ENCODE measurements around the gene BBS1.

Gene BBS1

DNA sequence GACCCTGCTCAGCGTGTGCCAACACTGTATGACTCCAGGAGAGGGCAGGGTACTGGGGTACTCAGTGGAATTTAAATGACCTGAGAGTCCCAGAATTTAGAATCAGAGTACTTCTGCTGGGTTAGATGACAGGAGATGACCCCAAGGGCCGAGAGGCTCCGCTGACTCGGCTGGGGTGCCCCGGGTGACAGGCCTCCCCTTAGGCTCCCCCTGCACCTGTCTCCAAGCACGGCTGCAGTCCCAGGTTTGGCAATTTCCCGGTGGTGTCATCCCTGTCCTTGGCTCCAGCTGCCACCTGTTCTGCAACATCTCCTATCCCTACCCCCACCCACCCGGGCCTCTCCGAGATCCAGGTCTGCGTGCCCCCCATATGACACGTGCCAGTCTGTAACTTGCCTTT lies 37.6 kb downstream of the BBS1 start:
- ChIA-PET POLR2A (interaction anchor here (0.9 kb wide), 1 partner anchor 68 kb away, joined by 3 read pairs; the partner anchor contains the start of gene RBM14), CTCF (interaction anchor here (1.6 kb wide), 1 partner anchor 130 kb away, joined by 5 read pairs; no protein-coding TSS in a partner anchor)
- Histone ChIP-seq H3K27ac (ENCODE audit: extremely low read depth, low read depth, low read length) (no peak overlapping the region), H3K4me1 (ENCODE audit: control insufficient read depth, insufficient read depth, low read length) (no peaks in the 10 kb centered on the region), H3K9me3 (ENCODE audit: control insufficient read depth, insufficient read depth, low read depth, low read length) (no peaks in the 10 kb centered on the region), H3K4me3 (ENCODE audit: low read depth, low read length) (no peak overlapping the region), H3K36me3 (ENCODE audit: control insufficient read depth in 2 of 2, insufficient read depth in 1 of 2, low read length in 2 of 2) (peaks cover 0 to 9% of the 10 kb centered on the region in 2 experiments; a peak in 1 of 3 replicates)
- TF ChIP-seq WT1 (tag by site-specific recombination; IDR thresholded peaks at IDR 0.05) (no peak), ZNF157 (tag by site-specific recombination; IDR thresholded peaks at IDR 0.05) (no peak)

DNA sequence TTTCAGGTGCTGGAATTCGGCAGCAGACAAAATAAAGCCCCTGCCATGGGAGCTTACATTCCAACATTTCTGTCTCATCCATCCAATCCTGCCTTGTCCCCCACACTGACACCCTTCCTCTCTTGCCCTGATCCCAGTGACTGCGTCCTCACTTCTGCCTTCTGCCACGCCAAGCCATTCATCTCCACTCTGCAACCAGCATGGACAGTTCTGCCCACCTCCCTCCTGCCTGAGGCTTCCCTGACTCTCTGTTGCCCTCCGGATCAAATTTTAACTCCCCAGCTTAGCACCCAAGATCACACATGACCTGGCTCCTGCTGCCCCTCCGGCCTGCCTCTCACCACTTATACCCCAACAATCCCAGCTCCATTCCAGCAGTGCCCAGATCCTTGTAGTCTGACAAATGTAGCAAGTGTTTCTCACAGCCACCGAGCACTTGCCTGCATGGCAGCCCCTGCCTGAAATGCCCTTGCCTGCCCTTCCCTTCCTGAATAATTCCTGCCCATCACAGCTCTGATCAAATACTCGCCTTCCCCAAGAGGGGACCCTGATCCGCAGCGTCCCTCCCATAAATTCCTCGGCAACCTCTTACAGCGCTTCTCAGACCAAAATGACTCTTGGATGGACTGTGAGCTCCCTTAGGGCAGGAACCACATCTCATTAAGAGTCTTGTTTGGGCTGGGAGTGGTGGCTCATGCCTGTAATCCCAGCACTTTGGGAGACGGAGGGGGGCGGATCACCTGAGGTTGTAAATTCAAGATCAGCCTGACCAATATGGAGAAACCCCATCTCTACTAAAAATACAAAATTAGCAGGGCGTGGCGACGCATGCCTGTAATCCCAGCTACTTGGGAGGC lies 38.6 kb downstream of the BBS1 start:
- POLR2A ChIA-PET: interaction anchor here (0.9 kb wide), 1 partner anchor 67 kb away, joined by 3 read pairs; the partner anchor contains the start of gene RBM14
- no peak for TF ChIP-seq ZNF558 (tag by site-specific recombination; IDR thresholded peaks at IDR 0.05)
- TF ChIP-seq ZNF341 (tag by site-specific recombination; IDR thresholded peaks at IDR 0.05; ENCODE audit: low read depth): peak; percentile 68
- TF ChIP-seq ZNF600 (tag by site-specific recombination; IDR thresholded peaks at IDR 0.05): 0 out of 2 replicates have a peak, but pooled peaks have one; percentile 19
- peak; percentile 85 for TF ChIP-seq ZNF133 (tag by site-specific recombination; IDR thresholded peaks at IDR 0.05)

DNA sequence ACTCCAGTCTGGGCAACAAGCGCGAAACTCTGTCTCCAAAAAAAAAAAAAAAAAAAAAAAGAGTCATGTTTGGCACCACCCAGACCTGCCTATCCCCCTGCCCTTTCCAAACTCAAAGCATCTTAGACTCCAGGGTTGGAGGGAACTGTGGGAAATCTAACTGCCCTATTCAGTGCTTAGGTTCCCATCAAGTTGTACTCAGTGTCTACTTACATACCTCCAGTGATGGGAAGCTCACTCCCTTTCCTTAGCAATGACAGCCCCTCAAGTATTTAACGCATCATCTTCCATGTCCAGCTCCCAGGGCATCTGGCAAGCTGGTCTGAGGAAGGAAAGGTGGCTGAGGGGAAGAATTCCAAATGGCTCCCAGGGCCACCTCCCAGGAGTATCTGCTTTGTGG lies 39.3 kb downstream of the BBS1 start:
- ChIA-PET POLR2A (interaction anchor here (0.7 kb wide), 1 partner anchor 234 kb away, joined by 3 read pairs; no protein-coding TSS in a partner anchor), CTCF (interaction anchor here (0.6 to 1.6 kb wide), 3 partner anchors 105 to 141 kb away, joined by 3 to 5 read pairs (median 5); no protein-coding TSS in a partner anchor)
- Histone ChIP-seq H3K27ac (ENCODE audit: extremely low read depth, low read depth, low read length) (no peak overlapping the region), H3K36me3 (ENCODE audit: control insufficient read depth in 2 of 2, insufficient read depth in 1 of 2, low read length in 2 of 2) (no peaks in the 10 kb centered on the region), H3K4me3 (ENCODE audit: low read depth, low read length) (no peak overlapping the region), H3K4me1 (ENCODE audit: control insufficient read depth, insufficient read depth, low read length) (no peaks in the 10 kb centered on the region), H3K9me3 (ENCODE audit: control insufficient read depth, insufficient read depth, low read depth, low read length) (no peaks in the 10 kb centered on the region)
- TF ChIP-seq ZNF335 (tag by site-specific recombination; conservative IDR thresholded peaks at IDR 0.05): no peak
- TF ChIP-seq, protein P1, sequence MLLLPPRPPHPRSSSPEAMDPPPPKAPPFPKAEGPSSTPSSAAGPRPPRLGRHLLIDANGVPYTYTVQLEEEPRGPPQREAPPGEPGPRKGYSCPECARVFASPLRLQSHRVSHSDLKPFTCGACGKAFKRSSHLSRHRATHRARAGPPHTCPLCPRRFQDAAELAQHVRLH (tag by site-specific recombination; IDR thresholded peaks at IDR 0.05): peak; percentile 83

More for the DNA sequence above, 38.6 kb downstream of the BBS1 start:
- Histone ChIP-seq H3K4me1 (ENCODE audit: control insufficient read depth, insufficient read depth, low read length) (no peaks in the 10 kb centered on the region), H3K9me3 (ENCODE audit: control insufficient read depth, insufficient read depth, low read depth, low read length) (no peaks in the 10 kb centered on the region), H3K4me3 (ENCODE audit: low read depth, low read length) (no peak overlapping the region), H3K27ac (ENCODE audit: extremely low read depth, low read depth, low read length) (no peak overlapping the region), H3K36me3 (ENCODE audit: control insufficient read depth in 2 of 2, insufficient read depth in 1 of 2, low read length in 2 of 2) (no peaks in the 10 kb centered on the region)
- CTCF ChIA-PET: interaction anchor here (0.6 to 1.6 kb wide), 3 partner anchors 104 to 140 kb away, joined by 3 to 5 read pairs (median 5); no protein-coding TSS in a partner anchor

- TF ChIP-seq ZNF768 (tag by site-specific recombination; IDR thresholded peaks at IDR 0.05): peak; percentile 26; the same call in 1 of the 2 replicates
- TF ChIP-seq, protein P2, sequence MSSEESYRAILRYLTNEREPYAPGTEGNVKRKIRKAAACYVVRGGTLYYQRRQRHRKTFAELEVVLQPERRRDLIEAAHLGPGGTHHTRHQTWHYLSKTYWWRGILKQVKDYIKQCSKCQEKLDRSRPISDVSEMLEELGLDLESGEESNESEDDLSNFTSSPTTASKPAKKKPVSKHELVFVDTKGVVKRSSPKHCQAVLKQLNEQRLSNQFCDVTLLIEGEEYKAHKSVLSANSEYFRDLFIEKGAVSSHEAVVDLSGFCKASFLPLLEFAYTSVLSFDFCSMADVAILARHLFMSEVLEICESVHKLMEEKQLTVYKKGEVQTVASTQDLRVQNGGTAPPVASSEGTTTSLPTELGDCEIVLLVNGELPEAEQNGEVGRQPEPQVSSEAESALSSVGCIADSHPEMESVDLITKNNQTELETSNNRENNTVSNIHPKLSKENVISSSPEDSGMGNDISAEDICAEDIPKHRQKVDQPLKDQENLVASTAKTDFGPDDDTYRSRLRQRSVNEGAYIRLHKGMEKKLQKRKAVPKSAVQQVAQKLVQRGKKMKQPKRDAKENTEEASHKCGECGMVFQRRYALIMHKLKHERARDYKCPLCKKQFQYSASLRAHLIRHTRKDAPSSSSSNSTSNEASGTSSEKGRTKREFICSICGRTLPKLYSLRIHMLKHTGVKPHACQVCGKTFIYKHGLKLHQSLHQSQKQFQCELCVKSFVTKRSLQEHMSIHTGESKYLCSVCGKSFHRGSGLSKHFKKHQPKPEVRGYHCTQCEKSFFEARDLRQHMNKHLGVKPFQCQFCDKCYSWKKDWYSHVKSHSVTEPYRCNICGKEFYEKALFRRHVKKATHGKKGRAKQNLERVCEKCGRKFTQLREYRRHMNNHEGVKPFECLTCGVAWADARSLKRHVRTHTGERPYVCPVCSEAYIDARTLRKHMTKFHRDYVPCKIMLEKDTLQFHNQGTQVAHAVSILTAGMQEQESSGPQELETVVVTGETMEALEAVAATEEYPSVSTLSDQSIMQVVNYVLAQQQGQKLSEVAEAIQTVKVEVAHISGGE (tag by site-specific recombination; conservative IDR thresholded peaks at IDR 0.05; ENCODE audit: low read depth): no peak
- no peaks in the 10 kb centered on the region for H3K4me1 ChIP-seq (ENCODE audit: control insufficient read depth, insufficient read depth, low read length)
- H3K4me3 ChIP-seq (ENCODE audit: low read depth, low read length): no peak overlapping the region
- H3K9me3 ChIP-seq (ENCODE audit: control insufficient read depth, insufficient read depth, low read depth, low read length): no peaks in the 10 kb centered on the region
- no peaks in the 10 kb centered on the region for H3K36me3 ChIP-seq (ENCODE audit: control insufficient read depth in 2 of 2, insufficient read depth in 1 of 2, low read length in 2 of 2)
- H3K27ac ChIP-seq (ENCODE audit: extremely low read depth, low read depth, low read length): no peak overlapping the region
- POLR2A ChIA-PET: no interaction called here
- CTCF ChIA-PET: interaction anchor here (0.7 kb wide), 1 partner anchor 101 kb away, joined by 3 read pairs; no protein-coding TSS in a partner anchor
Measured at GRCh38 chr11:66550887-66551286, 40.5 kb downstream of the BBS1 start.

Data from HEK293 (cell line).